Vagina (tissue), 2 donors: ENCODE data around the gene MAP2K5.

Source experiments
- POLR2A ChIP-seq, 2 donors: fragments of 450-650 bp; IDR thresholded peaks; one replicate each; pipeline ENCODE4 v1.6.1; 2017; ENCODE audit warnings: antibody characterized with exemption in 2 of 2, mild to moderate bottlenecking in 2 of 2, moderate library complexity in 2 of 2
- POLR2AphosphoS5 ChIP-seq, 2 donors: sonication (generic); formaldehyde crosslinking; IDR thresholded peaks; one replicate each; pipeline ENCODE4 v1.9.0; 2017; ENCODE audit warnings: antibody characterized with exemption in 2 of 2, mild to moderate bottlenecking in 2 of 2, low read depth in 1 of 2; ENCODE audit not compliant: insufficient read depth in 1 of 2
- TF ChIP-seq, protein P1 (sequence below), 3 experiments: fragments of 450-650 bp in 2 of 3; fragments of 200-600 bp in 1 of 3; sonication (generic) in 1 of 3; IDR thresholded peaks; one replicate each; pipeline ENCODE4 v1.5.1; 2017 to 2019; ENCODE audit warnings: antibody characterized with exemption in 3 of 3, mild to moderate bottlenecking in 2 of 3, moderate library complexity in 2 of 3

DNA sequence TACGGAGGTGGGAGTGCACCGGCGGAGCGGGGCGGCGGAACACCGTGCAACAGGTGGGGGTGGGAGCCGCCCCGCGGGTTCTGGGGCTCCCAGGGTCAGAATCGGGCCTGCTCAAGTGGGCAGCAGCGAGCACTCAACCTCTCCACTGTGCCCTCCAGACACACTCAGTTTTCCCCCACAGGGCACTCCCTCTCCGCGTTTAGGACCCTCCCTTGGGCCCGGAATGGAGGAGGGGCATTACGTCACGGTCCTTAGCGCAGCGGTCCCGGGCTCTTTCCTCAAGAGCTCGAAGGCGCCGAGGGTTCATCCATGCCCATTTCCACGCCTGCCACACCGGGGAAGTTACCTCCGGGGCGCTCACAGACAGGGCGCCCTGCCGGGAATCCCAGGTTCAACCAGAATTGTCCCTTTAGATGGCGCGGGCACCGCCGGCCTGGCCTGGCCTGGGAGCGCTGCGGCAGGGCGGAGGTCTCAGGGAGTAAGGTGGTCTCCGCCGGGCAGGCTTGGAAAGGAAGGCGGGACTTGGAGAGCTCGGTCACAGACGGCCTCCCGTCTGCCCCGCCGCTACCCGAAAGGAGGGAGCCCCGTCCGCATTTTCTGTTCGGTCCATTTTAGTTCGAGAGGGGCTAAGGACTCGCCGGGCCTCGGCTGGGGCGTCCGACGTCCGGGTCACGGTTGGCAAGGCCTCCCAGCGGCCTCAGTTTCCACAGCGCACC lies 292.2 kb downstream of the MAP2K5 start:
- TF ChIP-seq POLR2A (IDR thresholded peaks at IDR 0.05) = no peak
- TF ChIP-seq, protein P1, sequence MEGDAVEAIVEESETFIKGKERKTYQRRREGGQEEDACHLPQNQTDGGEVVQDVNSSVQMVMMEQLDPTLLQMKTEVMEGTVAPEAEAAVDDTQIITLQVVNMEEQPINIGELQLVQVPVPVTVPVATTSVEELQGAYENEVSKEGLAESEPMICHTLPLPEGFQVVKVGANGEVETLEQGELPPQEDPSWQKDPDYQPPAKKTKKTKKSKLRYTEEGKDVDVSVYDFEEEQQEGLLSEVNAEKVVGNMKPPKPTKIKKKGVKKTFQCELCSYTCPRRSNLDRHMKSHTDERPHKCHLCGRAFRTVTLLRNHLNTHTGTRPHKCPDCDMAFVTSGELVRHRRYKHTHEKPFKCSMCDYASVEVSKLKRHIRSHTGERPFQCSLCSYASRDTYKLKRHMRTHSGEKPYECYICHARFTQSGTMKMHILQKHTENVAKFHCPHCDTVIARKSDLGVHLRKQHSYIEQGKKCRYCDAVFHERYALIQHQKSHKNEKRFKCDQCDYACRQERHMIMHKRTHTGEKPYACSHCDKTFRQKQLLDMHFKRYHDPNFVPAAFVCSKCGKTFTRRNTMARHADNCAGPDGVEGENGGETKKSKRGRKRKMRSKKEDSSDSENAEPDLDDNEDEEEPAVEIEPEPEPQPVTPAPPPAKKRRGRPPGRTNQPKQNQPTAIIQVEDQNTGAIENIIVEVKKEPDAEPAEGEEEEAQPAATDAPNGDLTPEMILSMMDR (IDR thresholded peaks at IDR 0.05) = no peak
- no peak for TF ChIP-seq POLR2AphosphoS5 (IDR thresholded peaks at IDR 0.05; ENCODE audit: insufficient read depth in 1 of 2, low read depth in 1 of 2)
